HEK293T (cell line): ENCODE results near the gene SNTG2.

Source experiments
- CTCF ChIA-PET: fragments of 350-600 bp; formaldehyde crosslinking; extraction: SDS; loops from one replicate; lab custom pipeline; 2021; ENCODE audit warnings: antibody characterized with exemption, inconsistent platforms; lab: Yijun Ruan, JAX
- POLR2A ChIA-PET: fragments of 350-600 bp; formaldehyde crosslinking; extraction: SDS; loops from one replicate; lab custom pipeline; 2020; ENCODE audit warnings: antibody characterized with exemption, inconsistent platforms; lab: Yijun Ruan, JAX
- DNase-seq: peaks from one replicate; pipeline ENCODE4 v3.0.0; 2012; ENCODE audit warnings: mixed read lengths; ENCODE audit errors: extremely low spot score
- ARNT ChIP-seq: fragments of 450-650 bp; IDR thresholded peaks from 2 replicates; pipeline ENCODE4 v1.6.1; 2017; ENCODE audit warnings: mild to moderate bottlenecking
- BHLHE40 ChIP-seq: fragments of 450-650 bp; IDR thresholded peaks from 2 replicates; pipeline ENCODE4 v1.6.1; 2016; ENCODE audit warnings: mild to moderate bottlenecking, moderate library complexity, borderline replicate concordance
- CTBP1 ChIP-seq: fragments of 450-650 bp; IDR thresholded peaks from 2 replicates; pipeline ENCODE4 v1.6.1; 2016; ENCODE audit warnings: borderline replicate concordance
- ELF4 ChIP-seq: fragments of 450-650 bp; IDR thresholded peaks from 2 replicates; pipeline ENCODE4 v1.6.1; 2017; ENCODE audit warnings: antibody characterized with exemption
- FOXA1 ChIP-seq: fragments of 450-650 bp; IDR thresholded peaks from 2 replicates; pipeline ENCODE4 v1.6.1; 2016; ENCODE audit warnings: mild to moderate bottlenecking
- FOXK2 ChIP-seq: fragments of 450-650 bp; IDR thresholded peaks from 2 replicates; pipeline ENCODE4 v1.6.1; 2016; ENCODE audit warnings: mild to moderate bottlenecking
- FOXM1 ChIP-seq: fragments of 450-650 bp; IDR thresholded peaks from 2 replicates; pipeline ENCODE4 v1.6.1; 2017; ENCODE audit warnings: mild to moderate bottlenecking, borderline replicate concordance
- HDGF ChIP-seq: fragments of 450-650 bp; IDR thresholded peaks from 2 replicates; pipeline ENCODE4 v1.6.1; 2017; ENCODE audit warnings: antibody characterized with exemption, borderline replicate concordance
- L3MBTL2 ChIP-seq: fragments of 450-650 bp; conservative IDR thresholded peaks from 2 replicates; pipeline ENCODE4 v1.6.1; 2016; ENCODE audit warnings: mild to moderate bottlenecking
- LEF1 ChIP-seq: fragments of 450-650 bp; IDR thresholded peaks from 2 replicates; pipeline ENCODE4 v1.6.1; 2017; ENCODE audit warnings: mild to moderate bottlenecking, borderline replicate concordance
- NFRKB ChIP-seq: fragments of 450-650 bp; IDR thresholded peaks from 2 replicates; pipeline ENCODE4 v1.6.1; 2016; ENCODE audit warnings: mild to moderate bottlenecking, moderate library complexity
- SP1 ChIP-seq: fragments of 450-650 bp; IDR thresholded peaks from 2 replicates; pipeline ENCODE4 v1.6.1; 2017
- SUZ12 ChIP-seq: fragments of 450-650 bp; IDR thresholded peaks from 2 replicates; pipeline ENCODE4 v1.6.1; 2016; ENCODE audit warnings: mild to moderate bottlenecking
- TARDBP ChIP-seq: fragments of 450-650 bp; IDR thresholded peaks from 2 replicates; pipeline ENCODE4 v1.6.1; 2016
- ZNF384 ChIP-seq: fragments of 450-650 bp; IDR thresholded peaks from 2 replicates; pipeline ENCODE4 v1.6.1; 2016
- TF ChIP-seq, protein P1 (sequence below): fragments of 450-650 bp; IDR thresholded peaks from 2 replicates; pipeline ENCODE4 v1.6.1; 2016

Gene SNTG2

DNA sequence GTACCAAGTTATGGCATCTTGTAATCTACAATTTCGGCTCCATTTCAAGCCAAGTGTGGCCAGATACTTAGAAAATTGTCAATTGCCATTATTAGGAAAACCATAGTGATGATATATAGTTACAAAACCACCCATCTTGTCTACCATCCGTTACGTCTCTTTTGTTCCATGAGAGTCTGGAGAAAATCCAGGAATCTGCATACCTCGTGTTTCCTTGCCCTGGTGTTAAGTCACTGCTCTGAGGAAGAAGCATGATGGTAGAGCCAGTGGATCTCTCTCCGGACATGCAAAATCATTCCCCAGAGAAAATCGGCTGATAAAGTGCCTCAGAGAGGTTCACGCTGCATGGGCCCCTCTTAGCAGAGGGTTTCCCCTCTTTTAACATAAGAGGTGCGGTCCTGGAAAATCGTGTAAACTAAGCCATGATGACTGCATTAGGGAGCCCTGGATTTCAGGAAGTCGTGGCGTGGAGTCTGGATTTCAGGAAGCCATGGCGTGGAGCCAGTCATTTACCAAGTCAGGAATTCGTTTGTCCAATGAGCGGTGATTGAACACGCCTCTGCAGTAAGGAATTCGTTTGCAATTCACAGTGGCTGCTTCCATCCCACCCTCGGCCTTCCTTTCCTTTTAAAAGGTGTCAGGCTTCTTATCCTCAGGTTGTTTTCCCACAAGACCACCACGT lies 304.2 kb downstream of the SNTG2 start:
- no peak for TF ChIP-seq SP1
- DNase-seq = no peak
- ChIA-PET POLR2A (no interaction called here), CTCF (no interaction called here)

DNA sequence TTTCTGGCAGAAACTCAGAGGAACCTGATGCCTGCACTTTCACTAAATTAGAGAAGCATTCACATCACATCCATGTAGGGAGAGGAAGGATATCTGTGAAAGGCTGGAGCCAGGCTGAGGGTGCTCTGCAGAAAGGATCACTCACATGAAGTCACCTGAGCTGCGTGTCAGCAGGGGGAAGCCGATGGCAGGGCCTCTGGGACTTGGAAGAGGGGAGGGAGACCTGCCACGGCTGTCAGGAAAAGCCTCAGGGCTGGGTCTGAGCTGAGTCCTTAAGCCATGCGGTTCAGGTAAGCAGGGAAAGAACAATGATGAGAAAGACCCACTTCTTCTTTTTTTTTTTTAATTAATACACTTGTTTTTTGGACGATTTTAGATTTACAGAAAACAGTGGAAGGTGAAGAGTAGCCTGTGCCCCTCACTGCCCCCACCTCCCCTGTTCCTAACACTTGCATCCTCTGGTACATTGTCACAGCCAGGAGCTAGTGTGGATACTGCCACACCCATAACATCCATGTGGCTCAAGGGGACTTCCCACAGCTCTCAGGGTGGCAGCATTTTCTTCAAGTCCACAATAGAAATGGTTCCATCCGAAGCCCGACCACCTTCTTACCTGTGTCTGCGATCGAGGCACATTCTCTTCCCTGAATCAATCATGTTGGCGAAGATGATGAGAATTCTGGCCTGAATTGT lies 306.1 kb downstream of the SNTG2 start:
- CTCF ChIA-PET = no interaction called here
- POLR2A ChIA-PET = no interaction called here
- TF ChIP-seq ELF4 = no peak
- TF ChIP-seq ARNT = no peak
- TF ChIP-seq TARDBP = no peak
- no peak for TF ChIP-seq BHLHE40
- no peak for TF ChIP-seq HDGF
- TF ChIP-seq SUZ12 = no peak
- no peak for TF ChIP-seq LEF1
- no peak for TF ChIP-seq SP1
- TF ChIP-seq ZNF384 = no peak
- no peak for TF ChIP-seq FOXK2
- TF ChIP-seq L3MBTL2 = no peak
- TF ChIP-seq, protein P1, sequence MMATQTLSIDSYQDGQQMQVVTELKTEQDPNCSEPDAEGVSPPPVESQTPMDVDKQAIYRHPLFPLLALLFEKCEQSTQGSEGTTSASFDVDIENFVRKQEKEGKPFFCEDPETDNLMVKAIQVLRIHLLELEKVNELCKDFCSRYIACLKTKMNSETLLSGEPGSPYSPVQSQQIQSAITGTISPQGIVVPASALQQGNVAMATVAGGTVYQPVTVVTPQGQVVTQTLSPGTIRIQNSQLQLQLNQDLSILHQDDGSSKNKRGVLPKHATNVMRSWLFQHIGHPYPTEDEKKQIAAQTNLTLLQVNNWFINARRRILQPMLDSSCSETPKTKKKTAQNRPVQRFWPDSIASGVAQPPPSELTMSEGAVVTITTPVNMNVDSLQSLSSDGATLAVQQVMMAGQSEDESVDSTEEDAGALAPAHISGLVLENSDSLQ = no peak
- TF ChIP-seq CTBP1 = no peak
- no peak for TF ChIP-seq FOXA1
- no peak for TF ChIP-seq NFRKB
- DNase-seq = no peak

DNA sequence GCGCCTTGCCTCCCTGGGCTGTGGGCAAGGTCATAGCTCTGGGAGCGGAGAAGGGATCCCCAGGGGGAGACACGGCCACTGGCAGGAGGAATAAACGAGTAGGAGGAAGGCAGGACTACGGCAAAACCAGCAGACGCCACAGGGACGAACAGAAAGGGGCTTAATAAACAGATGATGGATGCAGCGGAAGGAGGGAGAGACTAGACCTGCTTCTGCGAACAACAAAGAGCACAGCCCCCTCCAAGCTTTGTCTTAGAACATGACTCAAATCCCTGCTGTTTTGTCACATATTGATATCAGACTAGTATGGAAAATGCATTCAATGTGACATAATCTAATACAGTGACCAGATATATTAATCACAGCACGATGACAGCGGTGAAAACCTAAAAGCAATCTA lies 306.7 kb downstream of the SNTG2 start:
- TF ChIP-seq, protein P1 = no peak
- no peak for TF ChIP-seq FOXA1
- TF ChIP-seq CTBP1 = no peak
- no peak for TF ChIP-seq SP1
- no peak for TF ChIP-seq FOXM1
- TF ChIP-seq ZNF384 = no peak
- TF ChIP-seq BHLHE40 = no peak
- TF ChIP-seq SUZ12 = no peak
- CTCF ChIA-PET = no interaction called here
- POLR2A ChIA-PET = no interaction called here
- no peak for DNase-seq

DNA sequence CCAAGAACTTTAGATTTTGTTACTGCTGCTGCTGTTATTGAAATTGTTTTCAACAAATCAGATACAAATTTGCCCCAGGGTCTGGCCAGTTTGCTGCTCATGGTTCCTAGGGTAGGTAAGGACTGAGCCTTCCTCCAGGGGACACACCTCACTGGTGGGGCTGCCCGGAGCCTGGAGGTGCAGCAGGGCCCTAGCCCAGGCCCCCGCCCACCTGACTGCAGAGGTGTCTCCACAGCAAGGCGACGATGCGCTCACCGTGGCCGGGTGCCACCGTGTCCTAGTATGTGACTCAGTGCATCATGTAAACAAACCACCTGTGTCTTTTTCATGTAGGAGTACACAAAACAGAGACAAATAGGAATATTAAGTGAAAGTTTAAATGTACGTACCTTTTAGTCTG lies 309.1 kb downstream of the SNTG2 start:
- CTCF ChIA-PET = no interaction called here
- POLR2A ChIA-PET = no interaction called here
- no peak for DNase-seq
- TF ChIP-seq TARDBP (no peak), L3MBTL2 (no peak), BHLHE40 (no peak), ZNF384 (no peak), SP1 (no peak), FOXM1 (no peak), LEF1 (no peak), ELF4 (no peak), FOXA1 (no peak), FOXK2 (no peak), NFRKB (no peak), HDGF (no peak), CTBP1 (no peak), ARNT (no peak), SUZ12 (no peak)
- TF ChIP-seq, protein P1 = no peak

GRCh38 chr2:1262609-1263008 lies 312.0 kb downstream of the SNTG2 start:
- CTCF ChIA-PET = no interaction called here
- POLR2A ChIA-PET = no interaction called here
- no peak for TF ChIP-seq FOXM1
- TF ChIP-seq, protein P1 = no peak
- TF ChIP-seq NFRKB = no peak
- no peak for TF ChIP-seq ELF4
- no peak for TF ChIP-seq FOXK2
- no peak for TF ChIP-seq LEF1
- no peak for DNase-seq

DNA sequence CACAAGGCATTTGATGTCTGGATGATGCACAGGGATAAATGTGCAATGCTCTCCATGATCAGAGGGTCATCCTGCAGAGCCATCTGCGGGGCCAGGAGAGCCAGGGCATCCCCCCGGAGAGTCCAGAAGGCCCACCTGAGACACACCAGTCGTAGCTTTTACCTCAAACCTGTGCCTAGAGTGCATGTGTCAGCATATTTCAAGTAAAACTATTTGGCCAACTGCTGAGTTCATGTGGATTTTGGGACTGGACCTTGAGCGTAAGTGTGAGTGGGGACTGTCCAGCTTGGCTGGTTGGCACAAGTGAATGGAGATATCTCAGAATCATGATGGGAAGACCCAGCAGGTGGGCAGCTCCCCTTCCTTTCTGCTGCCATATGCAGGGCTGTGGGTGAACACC lies 314.8 kb downstream of the SNTG2 start:
- DNase-seq = no peak
- ChIA-PET POLR2A (no interaction called here), CTCF (no interaction called here)
- no peak for TF ChIP-seq SUZ12
- TF ChIP-seq FOXM1 = no peak
- TF ChIP-seq ELF4 = no peak
- TF ChIP-seq, protein P1 = no peak
- TF ChIP-seq LEF1 = no peak
- TF ChIP-seq TARDBP = no peak
- TF ChIP-seq FOXA1 = no peak
- no peak for TF ChIP-seq L3MBTL2
- TF ChIP-seq BHLHE40 = no peak
- no peak for TF ChIP-seq HDGF
- TF ChIP-seq NFRKB = no peak
- no peak for TF ChIP-seq ZNF384
- TF ChIP-seq FOXK2 = no peak
- no peak for TF ChIP-seq ARNT
- TF ChIP-seq CTBP1 = no peak
- TF ChIP-seq SP1 = no peak
